ENCODE measurements around the gene NANOS1. TPM values are rescaled to one million over a fixed set of nuclear protein-coding genes. Genes with fewer than 3 reads are reported as not detected.

The NANOS1 gene
- total and polyA plus RNA-seq, 2 of the 8 experiments (the other 6 are each of a cell fraction or from before 2014, with no cell fraction given) = 3.1 to 3.9 TPM

DNA sequence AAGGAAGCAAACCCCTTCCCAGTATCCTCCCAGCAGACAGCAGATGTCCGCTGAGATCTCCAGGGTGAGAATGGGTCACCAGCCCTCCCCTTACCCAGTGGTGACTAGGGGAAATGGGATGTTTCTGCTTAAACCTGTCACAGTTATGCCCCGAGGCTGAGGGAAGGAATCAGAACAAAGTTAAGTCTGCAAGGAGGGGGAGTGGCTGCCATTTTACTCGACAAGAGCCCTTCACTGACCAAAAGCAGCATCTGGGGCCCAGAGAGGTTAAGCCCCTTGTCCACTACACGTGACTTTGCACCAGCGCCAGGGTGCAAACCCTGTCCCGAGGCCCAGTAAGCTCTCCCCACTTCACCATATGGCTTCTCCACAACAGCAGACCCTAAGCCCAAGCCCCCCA, 4.6 kb upstream of the NANOS1 start:
- Histone ChIP-seq H2BK20ac (ENCODE audit: low read length) (no peak overlapping the region), H3K23ac (ENCODE audit: insufficient read length) (no peak overlapping the region), H2BK12ac (ENCODE audit: low read depth, low read length) (no peak overlapping the region), H3K14ac (ENCODE audit: insufficient read length) (no peak overlapping the region), H2BK120ac (replicated peaks; ENCODE audit: low read depth, low read length) (no peak overlapping the region), H3K4me2 (ENCODE audit: insufficient read depth in 1 of 2, low read depth in 2 of 2, low read length in 2 of 2) (no peak overlapping the region), H4K5ac (ENCODE audit: insufficient read length, low read depth, low read length) (no peak overlapping the region), H3K56ac (replicated peaks; ENCODE audit: insufficient read length, low read depth, low read length) (no peak overlapping the region), H3K4ac (replicated peaks; ENCODE audit: insufficient read length, low read depth, low read length) (no peak overlapping the region), H3K27ac (ENCODE audit: low read depth, low read length) (no peak overlapping the region), H3K4me3 (ENCODE audit: extremely low read depth in 1 of 4, insufficient read depth in 2 of 4, low read depth in 3 of 4, low read length in 4 of 4) (no peak overlapping the region), H3K23me2 (ENCODE audit: low read depth, low read length) (peaks cover 6% of the 10 kb centered on the region; the same call in 1 of the 2 replicates), H2BK5ac (ENCODE audit: low read depth, low read length) (no peak overlapping the region), H2AK5ac (ENCODE audit: low read depth, low read length) (no peak overlapping the region), H4K20me1 (replicated peaks in 1 of 2; ENCODE audit: control insufficient read depth in 1 of 2, insufficient read depth in 2 of 2, low read length in 2 of 2) (no peaks in the 10 kb centered on the region), H3K4me1 (replicated peaks in 1 of 4; ENCODE audit: control insufficient read depth in 3 of 4, insufficient read depth in 4 of 4, low read length in 3 of 4) (peaks cover 5 to 9% (median 7%) of the 10 kb centered on the region in 4 experiments; a peak in 6 of 7 replicates), H4K8ac (ENCODE audit: extremely low read depth, insufficient read depth, low read length) (no peak overlapping the region), H4K91ac (replicated peaks; ENCODE audit: insufficient read length, low read length) (no peak overlapping the region), H2AFZ (ENCODE audit: low read length) (no peak overlapping the region), H3K79me1 (ENCODE audit: low read depth, low read length) (no peaks in the 10 kb centered on the region), H2BK15ac (ENCODE audit: low read length) (no peak overlapping the region), H3K18ac (ENCODE audit: extremely low read depth, low read length) (no peak overlapping the region), H3K79me2 (ENCODE audit: control insufficient read depth in 1 of 2, insufficient read depth in 2 of 2, low read length in 2 of 2) (no peaks in the 10 kb centered on the region), H3K27me3 (replicated peaks in 1 of 4; ENCODE audit: control insufficient read depth in 3 of 4, extremely low read depth in 1 of 4, insufficient read depth in 3 of 4, low read length in 3 of 4) (no peaks in the 10 kb centered on the region), H3K9ac (replicated peaks in 1 of 4; ENCODE audit: extremely low read depth in 1 of 4, low read depth in 3 of 4, low read length in 3 of 4) (no peak overlapping the region), H3K9me3 (ENCODE audit: insufficient read depth in 2 of 2, low read depth in 1 of 2, low read length in 1 of 2) (no peaks in the 10 kb centered on the region), H3K36me3 (ENCODE audit: control insufficient read depth in 2 of 4, insufficient read depth in 4 of 4, low read length in 3 of 4) (no peaks in the 10 kb centered on the region)
- 78% methylated on average over 6 of the region's 6 CpGs; no CpG with 5 or more reads in 1 of the 2 experiments for WGBS, 2 experiments (ENCODE audit: extremely low coverage in 1 of 2, insufficient coverage in 1 of 2, insufficient read length in 1 of 2, insufficient replicate concordance in 2 of 2, low coverage in 1 of 2, low lambda C conversion rate in 2 of 2, missing lambda C conversion rate in 1 of 2)
- TF ChIP-seq YY1 (IDR thresholded peaks at IDR 0.05; ENCODE audit: low read depth, low read length) = no peak
- FAIRE-seq (no peak), DNase-seq (ENCODE audit: low read depth in 1 of 2, low spot score in 2 of 2) (peak in 1 of 2 experiments; percentile 34)
- ChIA-PET POLR2A (ENCODE audit: partially characterized antibody) (no interaction called here), CTCF (ENCODE audit: partially characterized antibody) (interaction anchor here (0.6 to 0.8 kb wide), 2 partner anchors 87 to 236 kb away, joined by 3 to 4 read pairs; no protein-coding TSS in a partner anchor)
